Measurements from ENCODE around the gene ATP13A4.

ATP13A4 gene, protein sequence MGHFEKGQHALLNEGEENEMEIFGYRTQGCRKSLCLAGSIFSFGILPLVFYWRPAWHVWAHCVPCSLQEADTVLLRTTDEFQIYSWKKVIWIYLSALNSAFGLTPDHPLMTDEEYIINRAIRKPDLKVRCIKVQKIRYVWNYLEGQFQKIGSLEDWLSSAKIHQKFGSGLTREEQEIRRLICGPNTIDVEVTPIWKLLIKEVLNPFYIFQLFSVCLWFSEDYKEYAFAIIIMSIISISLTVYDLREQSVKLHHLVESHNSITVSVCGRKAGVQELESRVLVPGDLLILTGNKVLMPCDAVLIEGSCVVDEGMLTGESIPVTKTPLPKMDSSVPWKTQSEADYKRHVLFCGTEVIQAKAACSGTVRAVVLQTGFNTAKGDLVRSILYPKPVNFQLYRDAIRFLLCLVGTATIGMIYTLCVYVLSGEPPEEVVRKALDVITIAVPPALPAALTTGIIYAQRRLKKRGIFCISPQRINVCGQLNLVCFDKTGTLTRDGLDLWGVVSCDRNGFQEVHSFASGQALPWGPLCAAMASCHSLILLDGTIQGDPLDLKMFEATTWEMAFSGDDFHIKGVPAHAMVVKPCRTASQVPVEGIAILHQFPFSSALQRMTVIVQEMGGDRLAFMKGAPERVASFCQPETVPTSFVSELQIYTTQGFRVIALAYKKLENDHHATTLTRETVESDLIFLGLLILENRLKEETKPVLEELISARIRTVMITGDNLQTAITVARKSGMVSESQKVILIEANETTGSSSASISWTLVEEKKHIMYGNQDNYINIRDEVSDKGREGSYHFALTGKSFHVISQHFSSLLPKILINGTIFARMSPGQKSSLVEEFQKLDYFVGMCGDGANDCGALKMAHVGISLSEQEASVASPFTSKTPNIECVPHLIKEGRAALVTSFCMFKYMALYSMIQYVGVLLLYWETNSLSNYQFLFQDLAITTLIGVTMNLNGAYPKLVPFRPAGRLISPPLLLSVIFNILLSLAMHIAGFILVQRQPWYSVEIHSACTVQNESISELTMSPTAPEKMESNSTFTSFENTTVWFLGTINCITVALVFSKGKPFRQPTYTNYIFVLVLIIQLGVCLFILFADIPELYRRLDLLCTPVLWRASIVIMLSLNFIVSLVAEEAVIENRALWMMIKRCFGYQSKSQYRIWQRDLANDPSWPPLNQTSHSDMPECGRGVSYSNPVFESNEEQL

DNA sequence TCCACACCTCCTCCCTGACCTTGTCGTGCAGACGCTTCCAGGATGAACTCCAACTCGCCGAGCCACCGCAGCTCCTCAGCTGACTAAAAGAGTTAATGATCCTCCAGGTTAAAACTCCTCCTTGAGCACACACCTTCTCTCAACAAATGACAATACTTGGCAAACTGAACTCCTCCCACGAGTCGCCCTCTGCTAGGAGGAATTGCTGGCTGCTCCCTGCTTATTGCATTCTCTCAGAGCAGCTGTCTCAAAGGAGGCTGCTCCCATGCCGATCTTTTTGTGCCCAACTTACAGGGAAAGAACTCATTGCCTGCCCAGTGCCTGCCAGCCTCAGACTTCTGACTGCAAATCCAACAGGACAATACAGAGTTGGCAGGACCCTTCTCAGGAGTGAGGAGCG lies at the start of gene ATP13A4:
TSS of gene ATP13A4 (minus strand) at position 85 of the 400 bp plus-strand sequence. CDS start 96 bp downstream, outside the sequence.
- no peak for DNase-seq (ENCODE audit: low read depth, low spot score)

- no peak for DNase-seq (ENCODE audit: low read depth, low spot score)
These were observed 44.7 kb upstream of the ATP13A4 start for GRCh38 chr3:193599393-193599792.

DNA sequence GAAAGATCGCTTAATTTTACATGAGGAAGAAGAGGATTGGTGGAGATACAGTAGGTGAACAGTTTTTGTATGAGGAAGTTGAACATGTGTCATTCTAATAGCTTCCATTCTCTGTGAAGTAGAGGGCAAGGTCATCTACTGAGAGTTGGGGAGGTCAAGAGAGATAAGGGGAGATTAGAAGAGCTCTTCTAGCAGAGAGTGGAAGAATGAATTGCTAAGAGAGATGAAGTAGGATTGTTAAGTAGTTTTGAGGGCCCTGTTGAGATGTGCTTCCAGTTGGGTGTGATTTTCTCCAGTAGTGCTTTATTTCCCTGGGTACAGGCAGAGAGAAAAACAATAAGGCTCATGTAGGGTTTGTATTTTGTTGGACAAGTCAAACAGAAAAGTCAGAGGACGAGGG lies 43.5 kb upstream of the ATP13A4 start:
- DNase-seq (ENCODE audit: low read depth, low spot score) = no peak

DNA sequence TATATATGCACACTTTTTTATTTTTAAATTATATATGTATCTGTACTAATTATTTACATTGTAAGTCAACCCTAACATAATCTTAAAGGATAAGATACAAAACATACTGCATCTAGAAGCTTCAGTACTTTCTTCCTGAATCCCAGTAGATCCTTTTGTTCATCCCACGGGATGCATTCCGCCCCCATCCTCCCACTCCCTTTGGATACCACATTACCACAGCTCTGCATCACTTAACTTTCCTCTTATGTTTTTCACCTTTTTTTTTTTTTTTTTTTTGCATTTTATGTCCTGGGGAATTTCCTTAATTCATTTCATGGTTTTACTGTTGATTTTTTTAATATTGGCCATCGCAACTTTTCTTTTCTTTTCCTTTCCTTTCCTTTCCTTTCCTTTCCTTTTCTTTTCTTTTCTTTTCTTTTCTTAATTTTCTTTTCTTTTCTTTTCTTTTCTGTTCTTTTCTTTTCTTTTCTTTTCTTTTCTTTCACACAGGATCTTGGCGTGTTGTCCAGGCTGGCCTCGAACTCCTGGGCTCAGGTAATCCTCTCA lies 41.3 kb upstream of the ATP13A4 start:
- no peak for DNase-seq (ENCODE audit: low read depth, low spot score)

DNA sequence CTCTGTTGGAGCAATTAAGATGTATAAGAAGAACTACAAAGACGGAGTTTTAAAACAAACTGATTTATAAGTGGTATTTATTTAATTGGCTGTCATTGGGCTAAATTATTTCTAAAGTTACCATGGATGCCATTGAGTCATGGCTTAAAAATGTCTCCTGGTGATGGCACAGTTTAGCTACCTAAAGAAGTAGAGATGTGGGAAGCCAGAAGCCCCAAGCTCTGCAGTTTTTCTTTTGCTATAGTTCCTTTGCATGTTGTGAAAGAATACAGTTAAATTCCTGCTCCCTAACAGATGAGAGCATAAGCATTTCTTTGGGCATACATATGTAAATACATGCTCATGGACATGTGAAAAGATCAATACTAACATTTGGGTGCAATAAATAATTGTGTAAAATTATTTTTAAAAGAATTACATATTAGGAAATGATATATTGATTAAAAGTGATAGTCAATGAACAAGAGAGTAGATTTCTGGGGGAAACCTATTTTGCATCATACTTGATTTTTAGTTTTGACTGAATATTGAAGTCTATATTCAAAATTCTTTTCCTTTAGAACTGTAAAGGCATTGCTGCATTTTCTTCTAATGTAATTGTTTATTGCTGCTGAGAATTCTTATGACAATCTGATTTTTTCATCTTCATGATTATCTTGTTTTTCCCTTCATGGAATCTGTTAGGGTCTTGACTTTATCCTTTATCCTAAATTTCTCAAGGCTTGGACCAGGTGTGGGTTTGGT lies 40.4 kb upstream of the ATP13A4 start:
- no peak for DNase-seq (ENCODE audit: low read depth, low spot score)

- no peak for DNase-seq (ENCODE audit: low read depth, low spot score)
These were observed 39.0 kb upstream of the ATP13A4 start for GRCh38 chr3:193593668-193594030.

GRCh38 chr3:193592841-193593667 lies 38.4 kb upstream of the ATP13A4 start, which contains the start of gene OPA1:
TSS of gene OPA1 (plus strand) at chr3:193593208. CDS start at chr3:193593378, 170 bp downstream.
- peak; percentile 97 for DNase-seq (ENCODE audit: low read depth, low spot score)

- no peak for DNase-seq (ENCODE audit: low read depth, low spot score)
These were observed 35.6 kb upstream of the ATP13A4 start for GRCh38 chr3:193590088-193590856.

- no peak for DNase-seq (ENCODE audit: low read depth, low spot score)
These were observed 34.9 kb upstream of the ATP13A4 start for GRCh38 chr3:193589616-193590015.

GRCh38 chr3:193589129-193589528 lies 34.4 kb upstream of the ATP13A4 start:
- no peak for DNase-seq (ENCODE audit: low read depth, low spot score)

DNA sequence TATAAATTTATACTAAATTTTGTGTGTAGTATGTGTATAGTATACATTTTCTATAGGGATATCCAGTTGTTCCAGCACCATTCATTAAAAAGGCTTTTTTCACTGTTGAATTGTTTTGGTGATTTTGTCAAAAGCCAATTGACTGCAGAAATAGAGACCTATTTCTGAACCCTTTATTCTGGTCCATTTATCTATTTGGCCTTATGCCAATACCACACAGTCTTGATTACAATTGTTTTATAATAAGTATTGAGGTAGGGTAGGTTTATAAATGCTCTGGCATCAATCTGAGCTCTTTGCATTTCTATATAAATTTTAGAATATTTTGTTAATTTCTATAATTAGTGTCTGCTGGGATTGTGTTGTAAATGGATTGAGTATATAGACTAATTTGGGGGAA lies 31.8 kb upstream of the ATP13A4 start:
- DNase-seq (ENCODE audit: low read depth, low spot score) = no peak

DNA sequence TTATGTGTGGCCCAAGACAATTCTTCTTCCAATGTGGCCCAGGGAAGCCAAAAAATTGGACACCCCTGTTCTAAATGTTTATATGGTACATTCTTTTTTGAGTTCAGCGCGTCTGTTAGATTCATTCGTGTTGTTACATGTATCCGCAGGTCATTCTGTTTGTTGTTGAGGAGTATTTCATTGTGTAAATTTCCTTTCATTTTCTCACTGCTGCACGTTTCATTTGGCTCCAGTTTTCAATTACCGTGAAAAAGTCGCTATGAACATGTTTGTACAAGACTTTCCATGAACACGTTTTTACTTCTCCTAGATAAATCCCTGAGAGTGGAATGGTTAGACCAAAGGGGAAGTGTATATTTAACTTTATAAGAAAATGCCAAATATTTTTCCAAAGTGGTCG lies 30.8 kb upstream of the ATP13A4 start:
- no peak for DNase-seq (ENCODE audit: low read depth, low spot score)

DNA sequence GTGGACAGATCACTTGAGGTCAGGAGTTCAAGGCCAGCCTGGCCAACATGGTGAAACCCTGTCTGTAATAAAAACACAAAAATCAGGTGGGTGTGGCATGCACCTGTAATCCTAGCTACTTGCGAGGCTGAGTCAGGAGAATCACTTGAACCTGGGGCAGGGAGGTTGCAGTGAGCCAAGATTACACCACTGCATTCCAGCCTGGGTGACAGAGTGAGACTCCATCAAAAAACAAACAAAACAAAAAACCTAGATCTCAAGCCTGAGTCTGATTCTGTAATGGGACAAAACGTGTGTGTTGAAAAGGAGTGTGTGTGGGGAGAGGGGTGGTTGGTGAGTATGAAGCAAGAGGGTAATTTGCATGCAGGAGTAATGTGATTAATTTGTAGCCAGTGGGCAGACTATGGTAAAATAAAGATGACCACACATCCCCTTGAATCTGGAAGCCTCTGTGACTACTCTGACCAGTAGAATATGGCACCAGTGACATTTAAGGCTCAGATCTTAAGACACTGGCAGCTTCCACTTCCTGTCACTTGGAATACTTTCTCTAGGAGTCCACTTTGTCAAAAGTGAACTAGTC lies 19.9 kb upstream of the ATP13A4 start:
- no peak for DNase-seq (ENCODE audit: low read depth, low spot score)

DNA sequence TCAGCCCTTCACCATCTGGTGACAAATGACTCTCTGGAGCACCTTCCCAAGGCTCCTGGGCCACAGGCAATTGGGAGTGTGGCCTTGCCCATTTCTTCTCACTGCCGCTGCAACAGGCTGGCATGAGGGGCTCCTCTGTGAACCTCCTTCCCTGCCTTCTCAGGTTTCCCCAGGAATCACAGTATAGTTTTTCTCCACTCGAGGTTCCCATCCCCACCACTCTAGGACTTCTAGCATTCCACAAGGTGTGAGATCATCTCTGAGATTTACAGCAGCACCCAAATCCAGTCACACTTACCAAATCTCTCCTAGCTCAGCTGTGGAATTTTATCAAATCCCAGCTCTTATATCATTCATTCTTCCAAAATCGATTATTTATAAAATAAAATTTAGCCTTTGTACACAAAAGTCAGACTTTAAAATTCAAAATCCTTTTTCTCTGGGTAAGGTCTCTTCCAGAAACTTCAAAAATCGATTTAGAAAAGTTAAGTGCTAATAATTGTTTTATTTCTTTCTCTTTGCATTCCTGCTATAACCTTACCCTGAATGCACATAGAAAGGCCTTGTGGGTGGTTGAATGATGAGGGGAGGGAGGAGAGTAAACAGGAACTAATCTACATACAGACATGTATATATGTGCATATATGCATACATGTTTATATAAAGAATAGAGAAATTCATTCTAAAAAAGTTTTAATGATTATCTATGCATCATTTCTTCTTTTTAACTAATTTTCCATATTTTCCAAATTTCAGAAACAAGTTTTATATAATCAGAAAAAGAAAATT lies 18.9 kb upstream of the ATP13A4 start:
- no peak for DNase-seq (ENCODE audit: low read depth, low spot score)

DNA sequence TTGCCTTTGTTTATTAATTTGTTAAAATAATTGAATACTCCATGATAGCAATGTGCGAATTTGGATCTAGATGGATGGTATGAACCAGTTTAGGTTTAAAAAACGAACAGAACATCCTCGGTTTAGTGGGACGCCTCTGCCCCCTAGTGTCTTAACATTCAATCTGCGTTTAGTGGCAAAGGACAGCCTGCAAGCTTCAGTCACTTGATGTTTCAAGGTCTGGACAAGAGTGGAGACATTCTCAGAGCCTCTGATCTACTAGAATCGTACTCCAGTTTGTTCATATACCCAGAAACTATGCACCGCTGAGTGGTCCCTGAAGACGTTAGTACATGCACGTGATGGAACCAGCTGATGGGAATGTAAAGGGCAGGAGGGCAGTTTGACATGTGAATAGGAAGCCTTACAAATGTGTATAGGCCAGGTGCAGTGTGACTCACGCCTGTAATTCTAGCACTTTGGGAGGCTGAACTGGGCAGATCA lies 17.8 kb upstream of the ATP13A4 start:
- no peak for DNase-seq (ENCODE audit: low read depth, low spot score)

DNA sequence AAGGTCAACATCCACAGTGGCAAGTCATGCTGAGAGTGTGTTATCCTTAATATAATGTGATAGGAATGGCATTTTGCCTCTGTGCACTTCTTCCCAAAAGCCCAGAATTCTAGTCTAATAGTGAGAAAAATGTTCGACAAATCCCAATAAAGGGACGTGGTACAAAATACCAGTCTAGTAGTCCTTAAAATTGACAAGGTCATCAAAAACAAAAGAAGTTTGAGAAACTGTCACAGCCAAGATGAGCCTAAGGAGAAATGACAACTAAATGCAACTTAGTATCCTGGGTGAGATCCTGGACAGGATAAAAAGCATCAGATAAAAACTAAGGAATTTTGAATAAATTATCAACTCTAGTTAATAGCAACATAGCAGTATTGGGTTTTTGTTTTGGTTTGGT lies 14.4 kb upstream of the ATP13A4 start:
- DNase-seq (ENCODE audit: low read depth, low spot score) = no peak

GRCh38 chr3:193564012-193564411 lies 9.3 kb upstream of the ATP13A4 start:
- no peak for DNase-seq (ENCODE audit: low read depth, low spot score)

- DNase-seq (ENCODE audit: low read depth, low spot score) = no peak
These were observed 8.7 kb upstream of the ATP13A4 start for GRCh38 chr3:193563426-193563825.
